Body of pancreas (tissue), 4 donors: ENCODE results near the gene LCA5L. TPM values are rescaled to one million over a fixed set of nuclear protein-coding genes. Genes with fewer than 3 reads are reported as not detected.

Experiments used
- ATAC-seq: fragments of 150-250 bp; one replicate; pipeline ENCODE4 v1.9.1; 2016
- DNase-seq, 4 donors: peaks; one replicate each; pipeline ENCODE4 v3.0.0-alpha.2; 2019
- H3K27ac ChIP-seq, 4 donors: fragments of 200-600 bp; sonication (generic); 1 replicate in 3 of 4; 2 replicates in 1 of 4; pipeline versions ENCODE4 v1.5.1 to v1.6.1; 2016 to 2019; ENCODE audit warnings: mild to moderate bottlenecking in 1 of 4, mixed read lengths in 1 of 4, moderate library complexity in 1 of 4
- H3K27me3 ChIP-seq, 2 donors: fragments of 200-600 bp; sonication (generic); one replicate each; pipeline ENCODE4 v1.6.0; 2016; ENCODE audit warnings: mild to moderate bottlenecking in 1 of 2
- H3K36me3 ChIP-seq, 2 donors: fragments of 200-600 bp; sonication (generic); replicated peaks in 1 of 2; 2 replicates each; pipeline ENCODE4 v1.5.1; 2016; ENCODE audit warnings: low read depth in 2 of 2; ENCODE audit not compliant: insufficient read depth in 1 of 2
- H3K4me1 ChIP-seq: fragments of 200-600 bp; sonication (generic); one replicate; pipeline ENCODE4 v1.6.0; 2016
- H3K4me3 ChIP-seq, 2 donors: fragments of 200-600 bp; sonication (generic); 1 replicate in 1 of 2; 2 replicates in 1 of 2; pipeline ENCODE4 v1.5.1; 2016 to 2019
- H3K9me3 ChIP-seq, 3 donors: fragments of 200-600 bp; sonication (generic); 1 replicate in 2 of 3; 2 replicates in 1 of 3; pipeline ENCODE4 v1.5.1; 2016
- CTCF ChIP-seq, 7 experiments: fragments of 450-650 bp in 4 of 7; fragments of 200-600 bp in 3 of 7; sonication (generic) in 3 of 7; IDR thresholded peaks; one replicate each; pipeline ENCODE4 v1.5.1; 2016 to 2019; ENCODE audit warnings: antibody characterized with exemption in 7 of 7
- POLR2A ChIP-seq, 3 donors: fragments of 450-650 bp; IDR thresholded peaks; one replicate each; pipeline ENCODE4 v1.6.1; 2016; ENCODE audit warnings: antibody characterized with exemption in 3 of 3, mild to moderate bottlenecking in 2 of 3
- WGBS, 2 donors: methylation state at CpG; one replicate each; pipeline ENCODE4 v1.1.5; 2017; 5-methylcytosine and 5-hydroxymethylcytosine counted together
- intact Hi-C: fragments of 100-400 bp; cut with DNase I; formaldehyde crosslinking; loops from one replicate; pipeline ENCODE4 v1.15.1; 2023
- total RNA-seq, 2 donors: library from RNA; depleted of rRNA; stranded (reverse); fragments of >200 nt; gene quantifications; one replicate each; pipeline ENCODE4 v1.1.0, GENCODE V29; 2016

LCA5L gene
- total RNA-seq, 2 donors from 2014 or later: 0.78 to 1.3 TPM

- no peak for TF ChIP-seq CTCF (IDR thresholded peaks at IDR 0.05)
- TF ChIP-seq POLR2A (IDR thresholded peaks at IDR 0.05): no peak
- Histone ChIP-seq H3K36me3 (no peaks in the 10 kb centered on the region), H3K27me3 (no peaks in the 10 kb centered on the region), H3K4me3 (no peak overlapping the region), H3K9me3 (no peaks in the 10 kb centered on the region), H3K4me1 (no peaks in the 10 kb centered on the region), H3K27ac (no peak overlapping the region)
- intact Hi-C loops: no loop called here
- DNase-seq (no peak), ATAC-seq (no peak)
- WGBS, 2 donors: 80 to 86% methylated on average over 3 of the region's 3 CpGs
Observed at GRCh38 chr21:39481886-39482285, 36.3 kb upstream of the LCA5L start.

GRCh38 chr21:39480271-39480670, 34.7 kb upstream of the LCA5L start:
- TF ChIP-seq CTCF (IDR thresholded peaks at IDR 0.05) (no peak), POLR2A (IDR thresholded peaks at IDR 0.05) (no peak)
- Histone ChIP-seq H3K4me1 (no peaks in the 10 kb centered on the region), H3K27ac (no peak overlapping the region), H3K27me3 (no peaks in the 10 kb centered on the region), H3K36me3 (no peaks in the 10 kb centered on the region), H3K9me3 (no peaks in the 10 kb centered on the region), H3K4me3 (no peak overlapping the region)
- ATAC-seq: no peak
- WGBS, 2 donors: 70 to 84% methylated on average over 4 of the region's 4 CpGs
- no peak for DNase-seq
- intact Hi-C loops: no loop called here

- Histone ChIP-seq H3K4me3 (no peak overlapping the region), H3K4me1 (no peaks in the 10 kb centered on the region)
- no peak for DNase-seq
Observed at GRCh38 chr21:39479814-39480182, 34.2 kb upstream of the LCA5L start.

GRCh38 chr21:39479164-39479813, 33.7 kb upstream of the LCA5L start:
- Histone ChIP-seq H3K4me1 (no peaks in the 10 kb centered on the region), H3K4me3 (no peak overlapping the region), H3K27me3 (no peaks in the 10 kb centered on the region), H3K36me3 (no peaks in the 10 kb centered on the region), H3K9me3 (no peaks in the 10 kb centered on the region), H3K27ac (no peak overlapping the region)
- DNase-seq (no peak), ATAC-seq (no peak)
- 93 to 94% methylated on average over 4 of the region's 4 CpGs for WGBS, 2 donors
- intact Hi-C loops: no loop called here
- no peak for TF ChIP-seq POLR2A (IDR thresholded peaks at IDR 0.05)
- TF ChIP-seq CTCF (IDR thresholded peaks at IDR 0.05): no peak

More at GRCh38 chr21:39479814-39480182, 34.2 kb upstream of the LCA5L start:
- 53 to 64% methylated on average over 2 of the region's 2 CpGs for WGBS, 2 donors
- intact Hi-C loops: no loop called here
- no peaks in the 10 kb centered on the region for H3K27me3 ChIP-seq
- no peaks in the 10 kb centered on the region for H3K9me3 ChIP-seq
- TF ChIP-seq CTCF (IDR thresholded peaks at IDR 0.05) (no peak), POLR2A (IDR thresholded peaks at IDR 0.05) (no peak)
- ATAC-seq: no peak
- H3K36me3 ChIP-seq: no peaks in the 10 kb centered on the region
- H3K27ac ChIP-seq: no peak overlapping the region

GRCh38 chr21:39474611-39475010, 29.0 kb upstream of the LCA5L start:
- H3K4me3 ChIP-seq: no peak overlapping the region
- intact Hi-C loops: no loop called here
- 77 to 86% methylated on average over 2 of the region's 2 CpGs for WGBS, 2 donors
- H3K27ac ChIP-seq: no peak overlapping the region
- no peaks in the 10 kb centered on the region for H3K9me3 ChIP-seq
- ATAC-seq (no peak), DNase-seq (no peak)
- TF ChIP-seq POLR2A (IDR thresholded peaks at IDR 0.05): no peak
- TF ChIP-seq CTCF (IDR thresholded peaks at IDR 0.05): no peak
- no peaks in the 10 kb centered on the region for H3K4me1 ChIP-seq
- H3K27me3 ChIP-seq: no peaks in the 10 kb centered on the region
- no peaks in the 10 kb centered on the region for H3K36me3 ChIP-seq
